Omental fat pad (tissue), 4 donors: ENCODE measurements around the gene C6orf15. TPM values are rescaled to one million over a fixed set of nuclear protein-coding genes. Genes with fewer than 3 reads are reported as not detected.
A peak's percentile ranks its signal among the peaks of the same experiment; 100 is the strongest.

Source experiments
- ATAC-seq: fragments of 150-250 bp; one replicate; pipeline ENCODE4 v1.9.1; 2016; ENCODE audit warnings: mild to moderate bottlenecking, moderate library complexity; ENCODE audit not compliant: low FRiP score
- DNase-seq: peaks from one replicate; pipeline ENCODE4 v3.0.0-alpha.2; 2019; ENCODE audit warnings: low spot score
- CTCF ChIP-seq, 3 donors: fragments of 450-650 bp; IDR thresholded peaks; one replicate each; pipeline ENCODE4 v1.5.1; 2016 to 2017; ENCODE audit warnings: antibody characterized with exemption in 3 of 3, mild to moderate bottlenecking in 3 of 3, moderate library complexity in 2 of 3
- total RNA-seq, 4 donors: library from RNA; depleted of rRNA; stranded (reverse); fragments of >200 nt; gene quantifications; one replicate each; pipeline ENCODE4 v1.1.0, GENCODE V29; 2016

The C6orf15 gene
- total RNA-seq, 4 donors from 2014 or later = not detected

DNA sequence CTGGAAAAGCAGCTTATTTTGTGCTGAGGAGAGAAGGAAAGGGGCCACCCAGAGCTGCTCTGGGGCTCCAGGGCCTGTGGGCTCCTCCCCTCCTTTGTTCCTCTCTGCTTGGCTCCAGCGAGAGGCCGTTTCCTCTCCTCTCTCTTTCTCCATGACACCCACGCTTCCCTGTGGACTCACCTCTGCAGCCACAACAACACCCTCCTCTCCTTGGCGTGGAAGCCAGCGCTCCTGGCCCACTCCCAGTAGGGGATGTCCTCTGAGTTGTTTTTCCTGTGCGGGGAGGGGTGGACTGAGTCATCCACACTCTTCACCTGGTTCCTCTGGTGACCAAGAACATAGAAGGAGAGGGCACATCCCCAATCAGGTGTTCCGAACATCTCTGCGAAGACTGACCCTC lies 12.8 kb upstream of the C6orf15 start:
- ATAC-seq (peak; percentile 71), DNase-seq (no peak)
- no peak for TF ChIP-seq CTCF (IDR thresholded peaks at IDR 0.05)

DNA sequence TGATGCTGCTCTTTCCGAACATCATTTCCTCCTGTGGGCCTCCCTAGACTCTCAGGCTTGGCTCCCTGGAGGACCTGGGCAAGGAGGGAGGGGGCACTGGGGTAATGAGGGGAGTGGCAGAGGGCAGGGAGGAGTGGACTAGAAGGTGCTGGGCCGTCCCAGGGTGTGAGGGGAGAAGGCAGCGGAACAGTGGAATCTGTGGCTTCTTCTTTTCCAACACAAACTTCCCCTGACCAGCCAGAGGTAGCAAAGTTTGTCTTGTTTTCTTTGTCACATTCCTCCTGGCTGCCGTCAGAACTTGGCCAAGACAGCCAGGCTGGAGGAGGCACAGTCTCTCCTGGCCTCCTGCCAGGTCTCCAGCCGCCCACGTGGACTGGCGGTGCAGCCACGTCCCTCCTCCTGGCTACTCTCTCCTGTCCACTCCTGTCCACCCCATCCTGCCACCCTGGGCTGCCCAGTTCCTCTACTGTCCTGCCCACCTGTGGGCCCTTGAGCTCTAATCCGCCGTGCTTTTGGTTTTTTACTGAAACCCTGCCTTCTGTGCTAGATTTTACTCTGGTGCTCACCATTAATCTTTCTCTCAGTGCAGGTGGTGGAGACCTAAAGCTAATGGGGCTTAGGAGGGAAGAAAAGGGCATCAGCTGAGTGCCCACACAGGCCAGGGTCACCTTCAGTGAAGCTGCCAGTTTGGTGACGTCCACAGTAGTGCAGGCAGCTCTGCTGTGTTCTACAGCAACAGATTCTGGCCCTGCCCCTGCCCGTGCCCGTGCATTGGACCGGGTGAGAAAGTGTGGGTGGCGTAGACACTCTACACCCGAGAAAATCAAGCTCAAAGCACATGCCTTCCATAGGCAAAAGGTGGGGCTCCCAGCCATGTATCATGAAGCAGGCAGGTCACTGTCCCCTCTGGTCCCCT lies 10.7 kb upstream of the C6orf15 start:
- ATAC-seq = peak; percentile 67
- TF ChIP-seq CTCF (IDR thresholded peaks at IDR 0.05) = no peak
- peak; percentile 43 for DNase-seq

DNA sequence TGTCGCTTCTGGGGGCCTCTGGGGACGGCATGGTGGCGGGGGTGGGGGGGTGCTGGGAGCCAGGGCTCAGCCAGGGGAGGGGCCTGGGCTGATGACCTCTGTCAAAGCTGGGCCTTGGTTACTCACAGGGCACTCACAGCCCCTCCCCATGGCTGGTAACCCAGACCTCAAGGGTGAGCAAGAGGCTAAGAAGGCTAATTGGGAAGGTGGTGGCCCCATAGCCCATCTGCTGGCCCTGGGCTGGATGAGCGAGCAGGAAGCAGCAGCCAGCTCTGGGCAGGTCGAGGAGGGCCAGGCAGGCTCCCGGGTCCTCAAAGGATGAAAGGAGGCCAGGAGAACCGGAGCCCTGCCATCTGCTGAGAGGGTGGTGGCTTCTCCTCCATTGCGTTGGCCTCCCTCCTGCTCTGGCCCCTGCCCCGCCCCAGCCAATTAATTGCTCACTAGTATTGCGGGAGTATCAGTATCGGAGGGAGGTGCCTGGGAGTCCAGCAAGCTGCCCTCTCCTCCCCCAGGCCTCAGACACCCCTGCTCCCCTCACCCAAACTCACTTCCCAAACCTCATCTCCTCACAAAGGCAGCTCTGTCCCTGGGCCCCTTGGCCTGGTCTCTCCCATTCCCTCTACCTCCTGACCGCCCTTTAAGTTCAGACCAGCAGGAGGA lies 8.9 kb upstream of the C6orf15 start:
- TF ChIP-seq CTCF (IDR thresholded peaks at IDR 0.05) = no peak
- ATAC-seq (no peak), DNase-seq (no peak)

DNA sequence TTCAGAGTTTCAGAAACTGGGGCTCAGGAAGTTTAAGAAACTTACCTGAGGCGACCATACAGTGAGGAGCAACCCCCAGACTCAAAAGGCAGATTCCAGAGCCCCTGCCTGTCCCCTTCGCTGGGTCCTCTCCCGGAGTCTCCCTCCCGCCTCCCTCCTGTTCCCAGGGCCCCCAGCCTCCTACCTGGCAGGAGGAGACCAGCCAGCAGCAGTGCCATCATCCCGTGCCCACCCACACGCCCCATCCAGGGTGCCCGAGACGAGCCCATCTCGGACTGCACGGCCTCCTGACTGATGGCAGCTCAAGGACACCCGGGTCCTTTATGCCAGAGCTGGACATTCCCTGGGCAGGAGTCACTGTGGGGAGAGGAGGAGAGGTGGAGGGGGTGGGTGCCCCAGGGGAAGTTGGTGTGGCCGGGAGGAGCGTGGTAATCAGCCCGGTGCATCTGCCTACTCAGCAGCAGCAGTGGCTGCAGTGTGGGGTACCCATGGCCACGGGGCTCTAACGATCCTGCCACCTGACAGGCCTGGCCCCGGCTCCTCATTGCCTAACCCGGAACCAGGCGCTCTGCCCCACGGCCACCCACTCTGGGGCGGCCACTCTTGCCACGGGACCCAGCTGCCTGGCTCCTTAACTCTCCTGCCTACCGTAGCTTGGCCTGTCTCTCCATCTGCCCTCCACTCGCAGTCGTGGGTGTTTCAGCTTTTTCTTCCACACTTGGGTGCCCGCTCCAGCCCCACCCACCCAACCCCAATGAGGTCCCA lies 8.0 kb upstream of the C6orf15 start, which contains the start of gene CDSN:
Gene CDSN, minus strand, starts transcription at position 296 of the 765 bp plus-strand sequence. Its CDS starts 27 bp downstream, at position 269.
- ATAC-seq (no peak), DNase-seq (no peak)
- TF ChIP-seq CTCF (IDR thresholded peaks at IDR 0.05) = no peak

DNA sequence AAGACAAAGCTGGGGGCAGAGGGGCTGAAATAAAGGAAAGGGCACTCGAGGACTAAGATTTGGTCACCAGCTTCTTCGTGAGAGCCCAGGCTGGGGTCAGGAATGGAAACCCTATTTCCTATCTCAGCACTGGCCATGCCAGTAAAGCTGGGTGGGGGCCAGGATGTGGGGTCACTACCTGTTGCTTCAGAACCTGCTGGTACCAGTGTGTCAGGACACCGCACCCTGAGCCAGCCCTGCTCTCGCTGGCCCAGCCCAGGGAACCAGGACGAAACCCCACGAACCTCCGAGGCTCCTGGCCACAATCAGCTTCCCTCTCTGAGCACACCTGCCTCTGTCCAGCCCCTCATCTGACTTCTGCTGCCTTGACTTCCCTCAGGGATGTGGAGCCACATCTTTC lies 5.8 kb upstream of the C6orf15 start:
- no peak for DNase-seq
- no peak for TF ChIP-seq CTCF (IDR thresholded peaks at IDR 0.05)
- no peak for ATAC-seq

DNA sequence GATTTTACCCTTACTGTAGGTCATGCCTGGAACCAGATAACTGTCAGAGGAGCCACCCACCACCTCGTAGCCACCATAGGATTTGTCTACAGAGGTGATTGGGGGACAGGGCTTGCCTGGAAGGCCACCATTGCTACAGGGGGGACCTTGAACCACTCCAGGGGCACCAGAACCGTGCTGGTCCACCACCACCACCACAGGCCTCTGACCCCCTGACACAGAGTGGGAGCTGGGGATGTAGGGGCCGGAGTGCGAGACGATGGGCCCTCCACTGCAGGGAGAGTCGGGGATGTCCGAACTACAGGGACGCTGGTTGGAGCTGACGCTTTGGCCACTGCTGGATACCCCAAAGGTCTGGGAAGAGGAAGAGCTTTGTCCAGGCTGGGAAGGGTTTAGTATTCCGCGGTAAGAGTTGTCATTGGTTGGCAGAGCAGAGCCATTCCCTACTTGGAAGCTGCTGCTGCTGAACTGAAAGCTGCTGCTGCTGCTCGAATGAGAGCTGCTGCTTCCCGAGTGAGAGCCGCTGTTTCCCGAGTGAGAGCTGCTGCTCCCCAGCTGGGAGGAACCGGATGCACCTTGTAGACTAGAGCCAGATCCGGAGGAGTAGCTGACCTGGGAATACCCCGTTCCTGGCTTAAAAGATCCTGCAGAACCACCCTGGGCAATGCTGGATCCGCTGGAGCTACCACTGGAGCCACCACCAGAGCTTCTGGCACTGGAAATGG lies 4.4 kb upstream of the C6orf15 start:
- no peak for TF ChIP-seq CTCF (IDR thresholded peaks at IDR 0.05)
- ATAC-seq = peak; percentile 4
- no peak for DNase-seq
